ENCODE data around the gene MYO16. TPM values are rescaled to one million over a fixed set of nuclear protein-coding genes. Genes with fewer than 3 reads are reported as not detected.

Gene MYO16
- polyA plus RNA-seq, 3 donors = 0.37 to 0.60 (median 0.44) TPM

- DNase-seq (ENCODE audit: extremely low read depth in 1 of 11, low read depth in 9 of 11, low spot score in 4 of 11) = no peak
Observed at GRCh38 chr13:109175666-109176065, 546.3 kb downstream of the MYO16 start.

GRCh38 chr13:109180905-109181425 is 551.6 kb downstream of the MYO16 start:
- peak in 1 of 11 donors; percentile 15 for DNase-seq (ENCODE audit: extremely low read depth in 1 of 11, low read depth in 9 of 11, low spot score in 4 of 11)

- DNase-seq (ENCODE audit: extremely low read depth in 1 of 11, low read depth in 9 of 11, low spot score in 4 of 11) = no peak
Observed at GRCh38 chr13:109182777-109183465, 553.5 kb downstream of the MYO16 start.

- no peak for DNase-seq (ENCODE audit: extremely low read depth in 1 of 11, low read depth in 9 of 11, low spot score in 4 of 11)
Observed at GRCh38 chr13:109191413-109191812, 562.0 kb downstream of the MYO16 start.

GRCh38 chr13:109192306-109192705 is 562.9 kb downstream of the MYO16 start:
- no peak for DNase-seq (ENCODE audit: extremely low read depth in 1 of 11, low read depth in 9 of 11, low spot score in 4 of 11)

GRCh38 chr13:109196948-109197347 is 567.5 kb downstream of the MYO16 start:
- DNase-seq (ENCODE audit: extremely low read depth in 1 of 11, low read depth in 9 of 11, low spot score in 4 of 11) = no peak

- DNase-seq (ENCODE audit: extremely low read depth in 1 of 11, low read depth in 9 of 11, low spot score in 4 of 11) = no peak
Observed at GRCh38 chr13:109198585-109198984, 569.2 kb downstream of the MYO16 start.

- DNase-seq (ENCODE audit: extremely low read depth in 1 of 11, low read depth in 9 of 11, low spot score in 4 of 11) = no peak
Observed at GRCh38 chr13:109199280-109199679, 569.9 kb downstream of the MYO16 start.

GRCh38 chr13:109200556-109200955 is 571.1 kb downstream of the MYO16 start:
- no peak for DNase-seq (ENCODE audit: extremely low read depth in 1 of 11, low read depth in 9 of 11, low spot score in 4 of 11)

- no peak for DNase-seq (ENCODE audit: extremely low read depth in 1 of 11, low read depth in 9 of 11, low spot score in 4 of 11)
Observed at GRCh38 chr13:109203587-109203986, 574.2 kb downstream of the MYO16 start.

GRCh38 chr13:109204252-109204651 is 574.8 kb downstream of the MYO16 start:
- DNase-seq (ENCODE audit: extremely low read depth in 1 of 11, low read depth in 9 of 11, low spot score in 4 of 11) = no peak

- DNase-seq (ENCODE audit: extremely low read depth in 1 of 11, low read depth in 9 of 11, low spot score in 4 of 11) = no peak
Observed at GRCh38 chr13:109204657-109205056, 575.2 kb downstream of the MYO16 start.

- no peak for DNase-seq (ENCODE audit: extremely low read depth in 1 of 11, low read depth in 9 of 11, low spot score in 4 of 11)
Observed at GRCh38 chr13:109205315-109205714, 575.9 kb downstream of the MYO16 start.

- DNase-seq (ENCODE audit: extremely low read depth in 1 of 11, low read depth in 9 of 11, low spot score in 4 of 11) = no peak
Observed at GRCh38 chr13:109206616-109207015, 577.2 kb downstream of the MYO16 start.

GRCh38 chr13:109207622-109208021 is 578.2 kb downstream of the MYO16 start:
- no peak for DNase-seq (ENCODE audit: extremely low read depth in 1 of 11, low read depth in 9 of 11, low spot score in 4 of 11)

GRCh38 chr13:109208522-109208921 is 579.1 kb downstream of the MYO16 start:
- DNase-seq (ENCODE audit: extremely low read depth in 1 of 11, low read depth in 9 of 11, low spot score in 4 of 11) = no peak

GRCh38 chr13:109209526-109209925 is 580.1 kb downstream of the MYO16 start:
- DNase-seq (ENCODE audit: extremely low read depth in 1 of 11, low read depth in 9 of 11, low spot score in 4 of 11) = no peak

GRCh38 chr13:109211616-109212015 is 582.2 kb downstream of the MYO16 start:
- no peak for DNase-seq (ENCODE audit: extremely low read depth in 1 of 11, low read depth in 9 of 11, low spot score in 4 of 11)

GRCh38 chr13:109212650-109213049 is 583.2 kb downstream of the MYO16 start:
- DNase-seq (ENCODE audit: extremely low read depth in 1 of 11, low read depth in 9 of 11, low spot score in 4 of 11) = peak in 7 of 11 donors; percentile 6 to 40 (median 34)

- no peak for DNase-seq (ENCODE audit: extremely low read depth in 1 of 11, low read depth in 9 of 11, low spot score in 4 of 11)
Observed at GRCh38 chr13:109213714-109214113, 584.3 kb downstream of the MYO16 start.

- DNase-seq (ENCODE audit: extremely low read depth in 1 of 11, low read depth in 9 of 11, low spot score in 4 of 11) = no peak
Observed at GRCh38 chr13:109214393-109214792, 585.0 kb downstream of the MYO16 start.
